Right ventricle myocardium superior (tissue), 1 donor: Measurements from ENCODE around the gene NWD2. TPM values are rescaled to one million over a fixed set of nuclear protein-coding genes. Genes with fewer than 3 reads are reported as not detected.

Source experiments
- ATAC-seq: fragments of 200-7000 bp; cut with Tn5 transposase; one replicate; pipeline ENCODE4 v1.9.1; 2020; ENCODE audit warnings: mild to moderate bottlenecking; ENCODE audit not compliant: poor library complexity
- DNase-seq: peaks from one replicate; pipeline ENCODE4 v3.0.0-alpha.2; 2020
- intact Hi-C: fragments of 100-400 bp; cut with DNase I; formaldehyde crosslinking; loops from one replicate; pipeline ENCODE4 v1.11.2; 2022
- total RNA-seq: library from RNA; stranded (reverse); fragmentation: NEBNext Ultra II Directional; extraction: Animal tissue kit (Norgen Biotek cat#: 25700); gene quantifications from one replicate; pipeline ENCODE4 v1.2.1, GENCODE V29; 2021
- donor health status: DM: no; HTN: yes; CAD: no; lungs with severe emphysema.

NWD2 gene
- total RNA-seq, 1 donor from 2014 or later, result 0.03 TPM

DNA sequence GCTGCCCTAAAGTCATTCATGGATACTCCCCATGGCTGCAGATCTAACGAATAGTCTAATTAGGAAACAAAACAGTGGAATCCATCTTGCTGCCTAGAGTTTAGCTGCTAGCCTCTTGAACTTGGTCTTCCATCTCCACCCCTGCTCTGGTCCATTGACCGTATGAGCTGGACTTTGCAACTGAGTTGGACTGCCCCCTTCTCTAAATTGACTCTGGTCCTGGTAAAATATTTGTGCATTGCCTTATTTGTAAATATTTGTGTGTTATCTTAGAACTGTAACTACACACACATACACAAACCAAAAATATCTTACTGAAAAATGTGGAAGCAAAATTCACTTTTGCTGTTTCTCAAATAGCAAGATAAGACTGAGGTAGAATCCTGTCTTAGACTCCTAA, 181.3 kb downstream of the NWD2 start:
- intact Hi-C loops, result no loop called here
- DNase-seq, result no peak
- no peak for ATAC-seq

- no peak for ATAC-seq
- DNase-seq, result no peak
- intact Hi-C loops, result no loop called here
These were observed 182.7 kb downstream of the NWD2 start for GRCh38 chr4:37427193-37427592.

DNA sequence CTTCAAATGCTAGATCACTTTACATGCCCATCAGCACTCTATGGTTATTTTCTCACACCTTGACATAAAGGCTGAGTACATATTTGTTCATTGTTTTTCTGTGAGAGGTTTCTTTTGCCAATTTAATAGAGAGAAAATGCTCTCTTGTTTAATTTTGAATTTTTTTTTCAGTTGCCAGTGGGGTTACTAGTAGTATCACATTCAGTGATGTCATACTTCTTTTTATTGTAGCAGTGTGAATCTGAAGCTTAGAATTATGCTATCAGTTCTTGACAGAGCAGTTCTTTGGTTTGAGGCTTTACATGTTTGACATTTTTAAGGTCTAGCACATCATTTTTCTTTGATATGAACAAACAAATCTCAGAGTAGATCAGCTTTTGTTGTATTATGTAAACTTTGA, 185.4 kb downstream of the NWD2 start:
- DNase-seq (no peak), ATAC-seq (no peak)
- intact Hi-C loops, result no loop called here

- intact Hi-C loops, result no loop called here
- DNase-seq (no peak), ATAC-seq (no peak)
These were observed 186.3 kb downstream of the NWD2 start for GRCh38 chr4:37430718-37431416.

GRCh38 chr4:37431417-37431743, 186.8 kb downstream of the NWD2 start:
- intact Hi-C loops, result no loop called here
- DNase-seq (no peak), ATAC-seq (no peak)

GRCh38 chr4:37434469-37434868, 189.9 kb downstream of the NWD2 start:
- no peak for DNase-seq
- no peak for ATAC-seq
- intact Hi-C loops, result no loop called here

- no peak for DNase-seq
- no peak for ATAC-seq
- intact Hi-C loops, result no loop called here
These were observed 192.0 kb downstream of the NWD2 start for GRCh38 chr4:37436546-37436945.

- no peak for DNase-seq
- intact Hi-C loops, result no loop called here
- no peak for ATAC-seq
These were observed 192.6 kb downstream of the NWD2 start for GRCh38 chr4:37437163-37437562.

DNA sequence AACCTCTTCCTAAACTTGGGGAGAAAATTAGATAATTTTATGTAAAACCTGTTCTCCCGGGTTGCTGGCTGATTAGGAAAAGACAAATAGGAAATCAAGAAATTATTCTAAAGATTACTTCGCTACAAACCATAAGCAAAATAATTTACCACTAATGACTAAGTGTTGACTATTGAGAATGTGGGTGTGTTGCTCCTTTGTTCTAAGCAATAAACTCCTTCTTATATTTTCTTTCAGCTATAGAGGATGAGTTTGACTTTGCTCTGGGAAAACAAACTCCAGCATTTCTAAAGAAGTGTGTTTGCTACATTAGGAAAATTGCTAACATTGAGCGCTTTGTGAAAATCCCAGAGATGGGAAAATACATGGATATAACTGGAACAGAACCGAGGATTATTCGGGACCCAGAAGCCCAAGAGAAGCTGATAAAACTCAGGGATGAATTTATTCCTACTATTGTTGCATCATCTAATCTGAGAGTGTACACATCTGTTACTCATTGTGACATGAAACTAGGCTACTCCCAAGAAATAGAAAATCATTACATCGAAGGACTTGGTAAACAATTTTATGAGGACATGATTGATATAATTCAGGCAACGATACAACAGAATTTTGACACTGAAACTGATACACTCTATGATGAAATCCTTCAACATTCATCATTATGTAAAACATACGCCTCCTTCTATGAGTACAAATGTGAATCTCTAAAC, 194.2 kb downstream of the NWD2 start:
- DNase-seq (no peak), ATAC-seq (no peak)
- intact Hi-C loops, result no loop called here

DNA sequence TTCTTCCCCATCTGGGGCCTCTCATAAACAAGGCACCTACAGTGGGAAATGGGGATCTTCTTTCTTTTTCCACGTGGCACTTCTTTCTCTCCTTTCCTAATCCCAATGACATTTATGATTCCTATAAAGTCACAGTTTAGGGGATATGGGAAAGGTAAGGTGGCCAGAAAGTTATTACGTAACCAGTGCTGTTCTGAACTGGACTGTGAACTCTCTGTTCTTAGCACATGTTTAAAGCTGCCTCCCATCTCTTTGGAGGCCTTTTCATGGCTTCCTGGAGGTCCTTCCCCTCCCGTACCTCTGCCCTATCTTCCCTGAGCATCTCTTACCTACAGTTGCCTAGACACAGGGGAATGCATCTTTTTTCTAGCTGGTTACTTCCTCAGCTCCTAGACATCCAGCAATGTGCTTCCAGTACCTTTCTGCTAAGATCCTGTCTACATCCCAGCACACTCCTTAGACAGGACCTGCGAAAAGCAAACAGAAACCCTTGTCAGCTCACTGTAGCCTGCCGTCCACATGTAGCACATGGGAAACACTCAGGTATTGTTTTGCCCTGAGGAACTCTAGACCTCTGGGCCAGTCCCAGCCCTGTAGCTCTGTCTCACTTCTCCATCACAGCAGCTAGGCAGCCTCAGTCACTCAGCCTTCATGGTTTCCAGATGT, 195.4 kb downstream of the NWD2 start:
- intact Hi-C loops, result no loop called here
- ATAC-seq (no peak), DNase-seq (no peak)

GRCh38 chr4:37440501-37440900, 196.0 kb downstream of the NWD2 start:
- ATAC-seq (no peak), DNase-seq (no peak)
- intact Hi-C loops, result no loop called here

DNA sequence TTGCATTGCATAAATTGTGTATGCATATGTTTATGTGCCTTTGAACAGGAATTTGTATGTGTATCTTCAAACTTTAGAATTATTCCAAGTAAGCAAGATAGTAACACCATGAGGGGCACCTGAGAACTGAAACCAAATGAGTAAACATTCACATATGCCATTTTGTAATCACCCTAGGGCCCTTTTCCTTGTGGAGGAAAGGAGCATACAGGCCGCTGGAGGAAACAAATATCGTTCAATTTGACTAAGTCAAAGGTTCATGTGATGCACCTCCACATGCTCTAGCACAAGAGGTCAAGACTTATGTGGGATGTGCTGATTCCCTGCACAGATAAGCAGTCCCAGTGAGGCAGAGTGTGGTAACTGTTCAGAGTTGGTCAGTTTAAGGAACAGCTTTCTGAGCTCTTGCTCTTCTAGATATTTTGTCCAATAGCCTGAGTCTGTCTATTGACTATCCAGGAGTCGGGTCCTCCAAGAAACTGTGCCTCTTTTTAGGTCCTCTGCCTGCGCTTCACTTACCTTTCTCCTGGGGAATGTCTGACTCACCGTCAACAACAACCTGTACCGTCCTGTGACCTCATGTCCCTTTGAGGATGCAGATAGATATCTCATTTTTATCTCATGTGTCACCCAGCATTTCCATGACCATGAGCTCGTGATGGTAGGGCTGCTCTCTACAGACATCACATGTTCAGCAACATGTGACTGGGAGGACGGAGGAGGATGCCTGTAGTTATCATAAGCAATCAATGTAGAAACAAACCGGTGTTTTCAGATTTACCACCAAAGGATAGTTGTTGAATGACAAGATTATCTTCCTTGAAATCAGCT, 196.9 kb downstream of the NWD2 start:
- ATAC-seq (no peak), DNase-seq (no peak)
- intact Hi-C loops, result no loop called here

DNA sequence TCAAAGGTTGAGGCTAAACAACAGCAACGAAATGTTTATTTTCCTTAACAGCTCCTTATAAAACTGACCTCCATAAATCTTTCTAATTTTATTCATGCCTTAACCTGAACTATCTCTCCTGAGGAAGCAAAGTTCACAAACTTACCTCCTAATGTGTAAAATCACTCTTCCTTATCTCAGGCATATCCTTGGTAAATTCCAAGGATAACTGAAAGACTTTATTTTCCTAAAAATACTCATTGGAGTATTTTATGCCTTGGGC, 197.4 kb downstream of the NWD2 start:
- ATAC-seq (no peak), DNase-seq (no peak)
- intact Hi-C loops, result no loop called here

DNA sequence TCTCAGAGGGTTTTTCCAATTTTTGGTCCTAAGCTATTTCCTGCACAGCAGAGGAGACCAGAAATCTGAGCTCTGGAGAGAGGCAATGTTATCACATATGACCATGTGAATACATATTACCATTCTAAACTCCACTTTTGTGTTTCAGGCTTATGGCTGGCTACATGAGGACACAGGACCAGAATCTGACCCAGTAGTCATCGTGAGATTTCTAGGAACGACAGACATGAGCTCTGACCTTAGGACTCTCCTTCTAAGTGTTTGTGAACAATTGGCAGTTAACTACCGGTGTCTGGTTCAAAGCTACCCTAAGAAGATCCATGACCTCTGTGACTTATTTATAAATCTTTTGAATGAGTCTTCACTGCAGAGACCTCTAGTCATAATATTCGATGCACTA, 198.6 kb downstream of the NWD2 start:
- DNase-seq (no peak), ATAC-seq (no peak)
- intact Hi-C loops, result no loop called here

DNA sequence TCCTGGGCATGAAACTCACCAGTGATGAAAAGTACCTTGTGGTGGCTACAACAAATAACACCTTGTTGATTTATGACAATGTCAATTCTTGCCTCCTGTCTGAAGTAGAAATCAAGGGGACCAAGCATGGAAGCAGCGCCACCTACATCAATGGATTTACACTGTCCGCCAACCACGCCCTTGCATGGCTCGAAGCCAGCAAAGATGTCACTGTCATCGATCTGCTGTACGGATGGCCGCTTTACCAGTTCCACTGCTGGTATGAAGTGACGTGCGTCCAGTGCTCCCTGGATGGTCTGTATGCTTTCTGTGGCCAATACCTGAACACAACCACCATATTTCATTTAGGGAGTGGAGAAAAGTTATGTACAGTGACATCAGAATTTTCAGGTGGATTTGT, 200.5 kb downstream of the NWD2 start:
- ATAC-seq, result no peak
- DNase-seq, result no peak
- intact Hi-C loops, result no loop called here

GRCh38 chr4:37446016-37446415, 201.5 kb downstream of the NWD2 start:
- intact Hi-C loops, result no loop called here
- ATAC-seq (no peak), DNase-seq (no peak)

GRCh38 chr4:37447886-37448285, 203.3 kb downstream of the NWD2 start:
- intact Hi-C loops, result no loop called here
- ATAC-seq, result no peak
- no peak for DNase-seq

DNA sequence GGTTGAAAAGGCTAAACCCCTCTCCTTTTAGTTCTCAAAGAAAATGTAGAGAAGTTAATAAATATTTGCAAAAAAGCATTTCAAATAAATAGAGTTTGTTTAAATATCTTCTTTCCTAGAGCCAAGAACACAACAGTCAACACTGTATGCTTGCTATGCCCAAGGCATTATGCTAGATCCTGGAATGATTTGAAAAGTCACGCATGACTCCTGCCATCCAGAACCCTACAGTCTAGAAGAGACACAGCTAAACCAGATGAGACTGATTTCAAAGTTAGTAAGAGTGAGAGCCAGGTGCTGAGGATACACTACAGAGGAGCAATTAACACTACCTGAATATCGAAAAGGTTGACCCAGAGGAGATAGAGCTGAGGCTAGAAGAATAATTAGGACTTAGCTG, 205.8 kb downstream of the NWD2 start:
- DNase-seq (no peak), ATAC-seq (no peak)
- intact Hi-C loops, result loop anchor here (10.0 kb wide), 1 partner anchor 114 kb away; no protein-coding TSS in a partner anchor

GRCh38 chr4:37450911-37451310, 206.4 kb downstream of the NWD2 start:
- intact Hi-C loops, result loop anchor here (10.0 kb wide), 1 partner anchor 114 kb away; no protein-coding TSS in a partner anchor

More at GRCh38 chr4:37450911-37451310, 206.4 kb downstream of the NWD2 start:
- ATAC-seq, result no peak
- no peak for DNase-seq
